D721Med (cell line): Measurements from ENCODE around the gene RPRD1B.

ENCODE experiments used
- DNase-seq: peaks from one replicate; pipeline ENCODE4 v3.0.0; 2011; ENCODE audit warnings: low spot score; ENCODE audit not compliant: insufficient read length
- FAIRE-seq: peaks from 2 replicates; lab custom pipeline; 2011; peaks lifted over from hg19 to GRCh38; lab: Jason Lieb, UNC
- CTCF ChIP-seq: IDR thresholded peaks from 2 replicates; pipeline ENCODE4 v1.5.1; 2012; ENCODE audit warnings: mild to moderate bottlenecking, control low read depth; ENCODE audit not compliant: insufficient read depth; ENCODE audit errors: missing control alignments

RPRD1B gene

GRCh38 chr20:38029453-38029852 lies 4.1 kb upstream of the RPRD1B start:
- no peak for FAIRE-seq
- no peak for TF ChIP-seq CTCF
- DNase-seq = no peak

- DNase-seq (no peak), FAIRE-seq (no peak)
- TF ChIP-seq CTCF = no peak
Observed at GRCh38 chr20:38031957-38032356, 1.6 kb upstream of the RPRD1B start.

GRCh38 chr20:38032585-38033329 lies 789 bp upstream of the RPRD1B start:
- DNase-seq (no peak), FAIRE-seq (no peak)
- no peak for TF ChIP-seq CTCF

GRCh38 chr20:38034108-38034649 lies 633 bp downstream of the RPRD1B start:
- FAIRE-seq (no peak), DNase-seq (no peak)
- no peak for TF ChIP-seq CTCF

- no peak for DNase-seq
- FAIRE-seq = no peak
- TF ChIP-seq CTCF = no peak
Observed at GRCh38 chr20:38034961-38035360, 1.4 kb downstream of the RPRD1B start.

- DNase-seq (no peak), FAIRE-seq (no peak)
- no peak for TF ChIP-seq CTCF
Observed at GRCh38 chr20:38036366-38036765, 2.8 kb downstream of the RPRD1B start.

GRCh38 chr20:38040276-38040675 lies 6.7 kb downstream of the RPRD1B start:
- no peak for DNase-seq
- TF ChIP-seq CTCF = no peak
- no peak for FAIRE-seq
